HG03060 (cell line): Measurements from ENCODE around the gene FARP2.
"Not testable (repeated sequence)": the region's sequence is repeated elsewhere in the genome, so short reads cannot be mapped to it uniquely, and the experiment has no call there.

Experiments
- ATAC-seq: cut with Tn5 transposase; IDR thresholded peaks from one replicate; pipeline ENCODE4 v1.9.1; 2021; ENCODE audit warnings: low read depth, moderate number of reproducible peaks; ENCODE audit not compliant: unreplicated experiment

The FARP2 gene

GRCh38 chr2:241514553-241514952, 158.5 kb downstream of the FARP2 start:
- no peak for ATAC-seq

- no peak for ATAC-seq
These were observed 159.1 kb downstream of the FARP2 start for GRCh38 chr2:241514986-241515737.

GRCh38 chr2:241516520-241516965, 160.5 kb downstream of the FARP2 start:
- no peak for ATAC-seq

DNA sequence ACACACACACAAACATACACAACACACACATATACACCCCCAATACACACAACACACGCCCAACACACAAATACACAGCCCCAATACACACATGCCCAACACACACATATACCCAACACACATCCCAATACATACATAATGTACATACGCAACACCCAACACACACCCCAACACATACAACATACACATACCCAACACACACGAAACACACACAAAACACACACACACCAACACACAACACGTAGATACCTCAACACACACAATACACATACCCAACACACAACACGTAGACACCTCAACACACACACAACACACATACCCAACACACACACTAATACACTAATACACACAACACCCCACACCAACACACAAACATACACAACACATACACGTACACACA, 161.2 kb downstream of the FARP2 start:
- no peak for ATAC-seq

GRCh38 chr2:241519669-241520068, 163.6 kb downstream of the FARP2 start:
- ATAC-seq, result no peak

DNA sequence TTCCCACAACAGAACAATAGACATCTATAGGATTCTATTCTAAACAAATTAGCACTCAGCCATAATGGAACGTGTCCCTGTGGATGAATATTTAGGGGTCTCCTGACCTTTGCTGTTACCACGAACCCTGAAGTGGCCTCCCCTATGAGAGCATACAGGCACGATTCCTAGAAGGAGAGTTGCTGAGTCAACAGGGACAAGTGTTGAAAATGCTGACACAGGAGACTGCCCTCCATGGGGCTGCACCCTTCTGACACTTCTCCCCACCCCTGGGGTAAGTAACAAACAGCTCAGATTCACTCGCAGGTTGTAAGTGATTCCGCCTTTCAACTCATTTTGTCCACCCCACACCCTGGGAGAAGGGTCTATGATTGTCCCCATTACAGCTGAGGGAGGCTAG, 166.4 kb downstream of the FARP2 start:
- no peak for ATAC-seq

GRCh38 chr2:241525818-241526780, 170.0 kb downstream of the FARP2 start:
- not testable (repeated sequence) for ATAC-seq

DNA sequence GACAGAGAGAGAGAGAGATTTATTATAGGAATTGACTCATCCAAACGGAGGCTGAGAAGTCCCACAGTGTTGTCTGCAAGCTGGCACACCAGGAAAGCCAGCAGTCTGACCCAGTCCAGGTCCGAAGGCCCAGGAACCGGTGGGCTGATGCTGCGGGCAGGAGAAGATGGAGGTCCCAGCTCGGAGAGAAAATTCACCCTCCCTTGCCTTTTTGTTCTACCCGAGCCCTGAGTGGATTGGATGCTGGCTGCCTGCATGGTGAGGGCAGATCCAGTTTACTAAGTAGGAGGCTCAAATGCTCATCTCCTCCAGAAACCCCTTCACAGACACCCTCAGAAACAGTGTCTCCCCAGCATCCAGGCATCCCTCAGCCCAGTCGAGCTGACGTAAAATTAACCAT, 174.5 kb downstream of the FARP2 start:
- ATAC-seq, result no peak

DNA sequence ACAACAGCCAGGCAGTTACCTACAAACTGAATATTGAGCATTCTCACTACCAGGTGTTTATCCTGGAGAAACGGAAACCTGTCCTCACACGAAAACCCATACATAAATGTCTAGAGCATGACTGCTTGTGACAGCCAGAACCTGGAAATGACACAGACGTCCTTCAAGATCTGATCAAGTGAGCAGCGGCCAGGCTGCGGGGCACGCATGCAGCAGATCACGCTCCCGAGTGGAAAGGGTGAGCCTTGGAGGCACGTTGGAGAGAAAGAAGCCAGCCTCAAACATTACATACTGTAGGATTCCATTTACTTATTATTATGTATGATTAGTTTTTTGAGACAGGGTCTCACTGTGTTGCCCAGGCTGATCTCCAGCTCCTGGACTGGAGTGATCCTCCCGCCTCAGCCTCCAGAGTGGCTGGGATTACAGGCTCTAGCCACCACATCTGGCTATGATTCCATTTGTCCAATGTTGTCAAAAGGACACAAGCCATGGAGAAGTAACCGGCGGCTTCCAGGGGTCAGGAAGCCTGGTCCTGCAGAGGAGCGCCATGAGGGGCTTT, 175.2 kb downstream of the FARP2 start:
- ATAC-seq, result no peak

DNA sequence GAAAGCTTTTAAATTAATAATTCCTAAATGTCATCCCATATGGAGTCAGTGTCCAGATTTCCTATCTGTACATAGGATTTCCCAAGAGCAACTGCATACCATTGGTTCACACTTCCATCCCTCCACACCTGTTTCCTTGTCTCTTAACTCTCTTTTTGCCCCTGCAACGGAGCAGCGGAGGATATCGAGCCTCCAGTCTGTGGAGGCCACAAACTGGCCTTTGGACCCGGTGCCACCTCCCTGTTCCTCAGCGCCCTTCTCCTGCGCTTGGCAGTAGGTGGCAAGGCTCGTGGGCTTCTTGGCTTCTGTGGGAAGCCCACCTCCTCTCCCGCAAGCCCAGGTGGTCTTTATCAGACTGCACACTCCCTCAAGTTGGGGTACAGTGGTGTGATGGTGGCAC, 176.1 kb downstream of the FARP2 start:
- ATAC-seq, result no peak

DNA sequence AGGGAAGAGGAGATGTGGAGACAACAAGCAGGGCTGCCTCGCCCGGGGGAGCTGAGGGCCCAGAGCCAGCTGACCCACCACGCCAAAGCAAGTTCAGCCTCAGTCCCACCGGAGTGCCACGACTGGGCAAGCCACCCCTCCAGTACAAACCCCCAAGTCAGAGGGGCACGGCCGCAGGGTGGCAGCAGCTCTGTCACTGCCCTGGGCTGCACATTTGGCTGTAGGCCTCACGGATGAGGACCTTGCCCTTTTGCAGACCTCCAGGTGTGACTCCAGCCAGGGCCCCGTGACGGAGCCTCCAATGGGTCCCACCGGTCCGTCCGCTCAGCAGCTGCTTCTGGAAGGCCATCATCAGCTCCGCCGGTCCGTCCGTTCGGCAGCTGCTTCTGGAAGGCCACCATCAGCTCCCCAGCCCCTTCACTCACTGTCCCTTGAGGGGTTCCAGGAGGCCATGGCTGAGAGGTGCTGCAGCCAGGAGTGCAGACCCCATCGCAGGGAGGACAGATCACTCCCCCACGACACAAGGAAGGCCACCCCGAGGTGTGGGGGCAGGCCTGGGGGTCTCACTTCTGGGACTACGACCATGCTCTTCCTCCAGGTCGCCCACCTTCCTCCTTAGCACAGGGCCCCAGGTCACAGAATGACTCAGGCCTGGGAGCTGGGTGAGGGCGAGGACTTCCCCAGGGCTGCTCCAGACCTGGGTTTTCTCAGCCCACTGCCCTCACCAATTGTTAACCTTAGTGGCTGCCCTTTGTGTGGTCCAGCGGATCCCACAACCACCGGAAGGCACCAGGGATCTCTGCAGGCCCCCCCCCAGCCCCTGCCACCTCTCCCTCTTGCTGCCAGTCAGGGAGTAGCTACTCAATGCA, 176.9 kb downstream of the FARP2 start:
- no peak for ATAC-seq

GRCh38 chr2:241534293-241534692, 178.2 kb downstream of the FARP2 start:
- ATAC-seq, result no peak

- no peak for ATAC-seq
These were observed 178.8 kb downstream of the FARP2 start for GRCh38 chr2:241534701-241535375.

GRCh38 chr2:241535871-241536655, 180.0 kb downstream of the FARP2 start:
- ATAC-seq, result no peak

GRCh38 chr2:241538838-241539615, 182.9 kb downstream of the FARP2 start:
- no peak for ATAC-seq

GRCh38 chr2:241539616-241540374, 183.7 kb downstream of the FARP2 start:
- no peak for ATAC-seq

- no peak for ATAC-seq
These were observed 184.3 kb downstream of the FARP2 start for GRCh38 chr2:241540401-241540770.
